Stimulated activated naive CD4-positive, alpha-beta T cell (primary cell): ENCODE results near the gene TRIM54.

ENCODE experiments used
- DNase-seq, 6 experiments: peaks; one replicate each; lab custom pipeline; 2025; lab: John Stamatoyannopoulos, UW

Gene TRIM54

GRCh38 chr2:27281855-27282559 is at the start of gene TRIM54:
TRIM54 (plus strand) TSS chr2:27282429; CDS start chr2:27282732, 303 bp downstream.
- no peak for DNase-seq

- no peak for DNase-seq
These were observed 48.9 kb upstream of the TRIM54 start for GRCh38 chr2:27233341-27233740.

GRCh38 chr2:27236136-27236535 is 46.1 kb upstream of the TRIM54 start:
- DNase-seq = no peak

DNA sequence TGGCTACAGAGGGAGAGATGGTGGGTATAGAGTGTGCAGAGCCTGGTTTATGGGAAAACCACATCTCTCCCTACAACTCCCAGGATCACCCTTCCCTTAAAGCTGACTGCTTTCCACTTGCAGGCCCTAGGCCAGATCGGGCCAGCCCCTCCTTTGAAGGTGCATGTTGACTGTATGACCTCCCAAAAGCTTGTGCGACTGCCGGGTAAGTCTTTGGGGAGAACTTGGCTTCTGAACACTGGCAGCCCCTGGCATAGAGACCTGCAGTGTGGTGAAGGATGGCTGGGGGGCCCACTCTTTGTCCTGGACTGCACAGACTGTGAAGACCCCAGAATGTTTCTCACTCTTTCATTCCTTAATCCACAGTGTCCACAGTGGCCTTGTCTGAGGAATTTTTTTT is 45.6 kb upstream of the TRIM54 start:
- DNase-seq = no peak

- no peak for DNase-seq
These were observed 44.8 kb upstream of the TRIM54 start for GRCh38 chr2:27237341-27237945.

DNA sequence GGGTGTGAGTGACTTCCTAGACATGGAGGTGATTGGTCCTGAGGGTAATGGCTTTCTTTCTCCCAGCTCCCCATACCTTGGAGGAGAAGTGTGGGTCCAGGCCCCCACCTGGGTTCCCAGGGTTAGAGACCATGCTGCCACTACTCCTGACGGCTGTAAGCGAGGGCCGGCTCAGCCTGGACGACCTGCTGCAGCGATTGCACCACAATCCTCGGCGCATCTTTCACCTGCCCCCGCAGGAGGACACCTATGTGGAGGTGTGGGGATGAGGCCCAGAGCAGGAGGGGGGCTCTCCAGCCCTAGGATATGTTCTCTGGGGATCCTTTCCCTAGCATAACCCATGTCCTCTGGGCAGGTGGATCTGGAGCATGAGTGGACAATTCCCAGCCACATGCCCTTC is 43.3 kb upstream of the TRIM54 start:
- DNase-seq = no peak

DNA sequence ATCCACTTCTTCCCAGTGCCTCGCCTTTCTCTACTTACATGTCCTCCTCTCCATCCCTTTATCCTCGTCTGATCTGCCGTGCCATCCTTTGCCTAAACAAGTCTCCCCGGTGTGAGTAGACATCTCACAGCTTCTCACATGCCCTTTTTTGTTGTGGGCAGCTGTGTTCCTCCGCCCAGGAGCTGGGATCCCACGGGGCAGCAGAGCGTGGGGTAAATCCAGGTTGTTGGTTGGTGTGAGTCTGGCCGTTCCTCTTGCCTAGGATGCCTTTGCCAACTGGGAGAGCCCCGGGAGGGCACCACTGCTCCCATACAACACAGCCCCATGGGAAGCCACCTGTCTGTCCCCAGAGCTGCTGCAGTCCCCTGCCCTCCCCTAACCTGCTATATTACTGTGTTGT is 41.8 kb upstream of the TRIM54 start:
- no peak for DNase-seq

DNA sequence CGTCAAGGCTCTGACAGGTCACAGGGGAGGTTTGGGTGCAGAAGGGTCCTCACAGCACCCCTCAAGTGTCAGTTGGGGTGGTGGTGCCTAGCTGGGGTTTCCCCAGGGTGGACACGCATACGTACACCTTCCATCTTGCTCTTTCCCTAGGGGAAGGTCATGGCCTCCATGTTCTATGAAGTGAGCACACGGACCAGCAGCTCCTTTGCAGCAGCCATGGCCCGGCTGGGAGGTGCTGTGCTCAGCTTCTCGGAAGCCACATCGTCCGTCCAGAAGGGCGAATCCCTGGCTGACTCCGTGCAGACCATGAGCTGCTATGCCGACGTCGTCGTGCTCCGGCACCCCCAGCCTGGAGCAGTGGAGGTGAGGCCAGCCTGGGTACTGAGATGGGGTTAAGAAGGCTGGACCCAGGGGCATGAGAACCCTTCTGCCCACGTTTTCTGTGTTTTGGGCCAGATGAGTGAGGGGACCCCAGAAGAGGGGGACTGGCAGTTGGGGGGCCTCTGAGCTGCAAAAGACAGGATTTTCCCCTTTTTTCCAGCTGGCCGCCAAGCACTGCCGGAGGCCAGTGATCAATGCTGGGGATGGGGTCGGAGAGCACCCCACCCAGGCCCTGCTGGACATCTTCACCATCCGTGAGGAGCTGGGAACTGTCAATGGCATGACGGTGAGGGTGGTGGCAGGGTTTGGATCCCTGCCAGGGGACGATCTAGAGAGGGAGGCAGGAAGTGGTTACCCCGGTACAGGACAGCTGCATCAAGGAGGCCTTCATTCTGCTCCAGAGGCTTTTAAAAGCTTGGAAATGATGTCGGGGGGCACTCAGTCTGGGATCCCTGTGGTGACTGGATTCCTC is 40.2 kb upstream of the TRIM54 start:
- peak in 1 of 6 experiments; percentile 15 for DNase-seq

- DNase-seq = no peak
These were observed 39.6 kb upstream of the TRIM54 start for GRCh38 chr2:27242614-27242951.

DNA sequence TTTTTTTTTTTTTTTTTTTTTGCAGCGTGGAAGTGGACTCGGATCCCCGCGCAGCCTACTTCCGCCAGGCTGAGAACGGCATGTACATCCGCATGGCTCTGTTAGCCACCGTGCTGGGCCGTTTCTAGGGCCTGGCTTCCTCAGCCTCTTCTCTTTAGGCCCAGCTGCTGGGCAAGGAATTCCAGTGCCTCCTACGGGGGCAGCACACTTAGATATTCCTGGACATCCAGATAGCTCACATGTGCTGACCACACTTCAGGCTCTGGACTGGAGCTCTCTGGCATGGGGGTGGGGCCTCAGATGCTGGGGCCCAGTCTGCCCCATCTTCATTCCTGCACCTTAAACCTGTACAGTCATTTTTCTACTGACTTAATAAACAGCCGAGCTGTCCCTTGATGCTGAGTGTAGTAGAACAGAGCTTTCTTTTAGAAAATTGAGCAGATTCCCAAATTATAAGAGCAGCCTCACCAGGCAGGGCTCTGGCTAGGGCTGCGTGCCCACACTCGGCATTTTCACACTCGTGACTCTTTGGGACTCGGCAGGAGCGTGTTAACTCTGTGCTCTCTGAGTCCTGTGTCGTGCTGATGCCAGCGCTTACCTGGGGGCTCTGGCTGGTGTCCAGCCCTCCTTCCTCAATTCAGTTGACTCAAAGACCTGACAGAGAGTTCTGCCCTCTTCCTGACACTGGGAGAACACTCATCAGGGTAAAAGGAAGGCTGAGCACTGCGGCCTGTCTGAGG is 38.7 kb upstream of the TRIM54 start:
- no peak for DNase-seq

DNA sequence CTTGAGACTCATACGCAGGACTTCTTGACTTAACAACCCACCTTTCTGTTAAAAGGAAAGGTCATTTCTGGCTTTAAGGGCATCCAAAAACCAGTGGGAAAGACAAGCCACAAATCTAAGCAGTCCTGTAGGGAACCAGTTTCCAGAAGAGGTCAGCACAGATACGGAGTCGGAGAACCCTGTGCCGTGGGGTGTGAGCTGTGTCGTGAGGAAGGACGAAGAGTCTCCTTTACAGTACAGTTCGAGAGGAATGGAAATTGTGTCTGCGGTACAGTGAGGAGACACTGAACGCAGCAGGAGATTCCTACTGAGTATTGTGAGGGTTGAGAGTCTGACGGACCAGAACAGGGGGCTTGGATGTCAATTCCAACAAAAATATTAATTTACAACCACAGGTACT is 37.1 kb upstream of the TRIM54 start:
- no peak for DNase-seq

DNA sequence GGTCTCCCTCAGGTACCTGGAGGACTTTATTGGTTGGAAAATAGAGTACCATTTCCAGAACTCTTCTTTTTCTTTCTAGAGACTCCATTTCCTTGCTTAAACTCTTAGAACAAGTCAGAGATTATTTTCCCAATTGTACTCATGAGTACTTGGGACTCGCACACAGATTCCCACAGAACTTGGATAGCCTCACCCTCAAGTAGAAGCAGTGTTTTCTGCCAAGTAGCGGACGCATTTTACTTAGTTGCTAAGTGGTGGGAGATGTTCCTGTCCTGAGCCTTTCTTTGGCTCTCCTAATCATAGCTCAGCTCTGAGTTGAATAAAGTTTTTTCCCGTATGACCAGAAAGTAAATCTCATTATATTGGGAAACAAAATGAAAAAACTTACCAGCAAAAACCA is 36.6 kb upstream of the TRIM54 start:
- no peak for DNase-seq

GRCh38 chr2:27247893-27248292 is 34.3 kb upstream of the TRIM54 start:
- no peak for DNase-seq

GRCh38 chr2:27249159-27249890 is 32.9 kb upstream of the TRIM54 start:
- no peak for DNase-seq

GRCh38 chr2:27249891-27250651 is 32.2 kb upstream of the TRIM54 start:
- peak in 5 of 6 experiments; percentile 18 to 30 (median 28) for DNase-seq

- DNase-seq = no peak
These were observed 31.4 kb upstream of the TRIM54 start for GRCh38 chr2:27250652-27251379.

- DNase-seq = no peak
These were observed 30.5 kb upstream of the TRIM54 start for GRCh38 chr2:27251766-27252165.

- no peak for DNase-seq
These were observed 27.0 kb upstream of the TRIM54 start for GRCh38 chr2:27255187-27255586.

GRCh38 chr2:27255660-27256059 is 26.6 kb upstream of the TRIM54 start:
- DNase-seq = no peak

- no peak for DNase-seq
These were observed 25.3 kb upstream of the TRIM54 start for GRCh38 chr2:27256855-27257454.
